ACHN (cell line): ENCODE data around the gene SMS.
"Not testable (repeated sequence)": the region's sequence is repeated elsewhere in the genome, so short reads cannot be mapped to it uniquely, and the experiment has no call there.

Source experiments
- DNase-seq: peaks from one replicate; pipeline ENCODE4 v3.0.0-alpha.2; 2015
- in situ Hi-C: cut with HindIII; loops from 2 replicates; pipeline ENCODE4 v1.10.0; 2017; ENCODE audit warnings: low sequenced_read_pairs, low pct_ligation_motif_present, low pct_unique_long_range_greater_than_20kb

The SMS gene

DNA sequence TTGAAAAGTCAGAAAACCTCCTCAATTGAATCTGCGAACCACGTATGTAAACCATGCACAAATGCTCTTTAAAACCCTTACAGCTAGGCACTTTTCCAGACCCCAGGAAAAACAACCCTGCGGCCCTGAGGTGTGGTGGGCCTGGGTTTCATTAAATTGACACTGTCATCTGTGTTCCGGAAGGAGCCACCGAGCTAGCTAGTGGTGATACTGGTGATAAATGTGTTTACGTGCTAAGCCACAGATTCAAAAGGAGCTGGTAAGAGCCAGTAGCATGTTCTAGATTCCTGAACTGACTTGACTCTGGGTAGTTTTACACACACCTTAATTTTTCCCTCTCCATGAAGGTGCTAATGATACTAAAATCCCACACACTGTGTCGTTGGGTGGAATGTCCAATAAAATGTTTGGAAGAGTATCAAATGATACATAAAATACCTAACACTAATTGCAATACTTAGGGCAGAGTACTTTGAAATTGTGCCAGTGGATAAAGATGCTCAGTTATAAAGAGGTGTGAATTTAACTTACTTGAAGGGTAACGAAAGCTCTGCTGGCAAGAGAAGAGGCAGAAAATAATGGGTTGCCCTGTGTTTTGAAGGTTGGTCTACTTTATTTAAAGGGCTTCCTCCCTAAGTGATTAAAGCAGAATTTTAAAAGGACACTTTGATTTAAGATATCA lies 8.5 kb downstream of the SMS start:
- no peak for DNase-seq
- in situ Hi-C loops = no loop called here

GRCh38 chrX:21949689-21950088 lies 9.2 kb downstream of the SMS start:
- DNase-seq = no peak
- in situ Hi-C loops = no loop called here

- DNase-seq, in situ Hi-C loops: not testable (repeated sequence)
Measured at GRCh38 chrX:21950557-21950956, 10.0 kb downstream of the SMS start.

- in situ Hi-C loops = no loop called here
- DNase-seq = no peak
Measured at GRCh38 chrX:21952624-21953023, 12.1 kb downstream of the SMS start.

- in situ Hi-C loops, DNase-seq: not testable (repeated sequence)
Measured at GRCh38 chrX:21953195-21953830, 12.8 kb downstream of the SMS start.

- in situ Hi-C loops = no loop called here
- DNase-seq = no peak
Measured at GRCh38 chrX:21955403-21956189, 15.1 kb downstream of the SMS start.

GRCh38 chrX:21956783-21957182 lies 16.3 kb downstream of the SMS start:
- in situ Hi-C loops = no loop called here
- no peak for DNase-seq

GRCh38 chrX:21958187-21958586 lies 17.7 kb downstream of the SMS start:
- in situ Hi-C loops = no loop called here
- DNase-seq = no peak

GRCh38 chrX:21958916-21959315 lies 18.4 kb downstream of the SMS start:
- DNase-seq = no peak
- in situ Hi-C loops = no loop called here

DNA sequence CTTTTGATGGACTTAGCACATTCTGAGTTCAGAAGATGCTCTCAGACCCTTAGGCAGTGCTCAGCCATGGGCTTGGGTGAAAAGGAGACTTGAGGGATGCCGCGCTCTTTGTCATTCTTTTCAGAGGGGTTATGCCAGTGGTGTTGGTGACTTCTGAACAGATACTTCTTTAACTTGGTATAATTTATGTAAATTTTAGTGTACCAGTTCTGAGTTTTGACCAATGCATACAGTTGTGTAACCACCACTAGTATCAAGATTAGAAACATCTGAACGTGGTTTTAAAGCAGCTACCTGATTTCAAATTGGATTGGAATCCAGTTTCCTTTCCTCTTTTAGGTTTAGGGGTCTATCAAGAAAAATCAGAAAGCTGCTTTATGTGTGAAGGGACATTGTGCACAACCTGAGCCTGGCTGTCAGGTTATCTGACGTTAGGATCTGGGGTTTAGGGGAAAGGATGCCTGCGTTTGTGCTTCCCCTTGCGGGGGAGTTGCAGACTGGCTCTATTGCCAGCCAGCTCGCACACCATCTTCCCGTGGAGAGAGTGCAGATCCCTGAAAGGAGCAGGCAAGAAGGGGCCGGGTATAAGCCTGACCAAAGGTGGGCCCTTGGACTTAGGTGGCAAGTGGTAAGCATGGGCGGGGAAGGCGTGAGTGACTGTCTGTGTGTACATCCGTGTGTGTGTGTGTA lies 19.0 kb downstream of the SMS start:
- in situ Hi-C loops = no loop called here
- DNase-seq = no peak

GRCh38 chrX:21960569-21961541 lies 20.3 kb downstream of the SMS start:
- in situ Hi-C loops = no loop called here

GRCh38 chrX:21962361-21962760 lies 21.9 kb downstream of the SMS start:
- DNase-seq = no peak
- in situ Hi-C loops = no loop called here

More at GRCh38 chrX:21960569-21961541, 20.3 kb downstream of the SMS start:
- DNase-seq = no peak

- in situ Hi-C loops = no loop called here
- DNase-seq = no peak
Measured at GRCh38 chrX:21963269-21963668, 22.8 kb downstream of the SMS start.

DNA sequence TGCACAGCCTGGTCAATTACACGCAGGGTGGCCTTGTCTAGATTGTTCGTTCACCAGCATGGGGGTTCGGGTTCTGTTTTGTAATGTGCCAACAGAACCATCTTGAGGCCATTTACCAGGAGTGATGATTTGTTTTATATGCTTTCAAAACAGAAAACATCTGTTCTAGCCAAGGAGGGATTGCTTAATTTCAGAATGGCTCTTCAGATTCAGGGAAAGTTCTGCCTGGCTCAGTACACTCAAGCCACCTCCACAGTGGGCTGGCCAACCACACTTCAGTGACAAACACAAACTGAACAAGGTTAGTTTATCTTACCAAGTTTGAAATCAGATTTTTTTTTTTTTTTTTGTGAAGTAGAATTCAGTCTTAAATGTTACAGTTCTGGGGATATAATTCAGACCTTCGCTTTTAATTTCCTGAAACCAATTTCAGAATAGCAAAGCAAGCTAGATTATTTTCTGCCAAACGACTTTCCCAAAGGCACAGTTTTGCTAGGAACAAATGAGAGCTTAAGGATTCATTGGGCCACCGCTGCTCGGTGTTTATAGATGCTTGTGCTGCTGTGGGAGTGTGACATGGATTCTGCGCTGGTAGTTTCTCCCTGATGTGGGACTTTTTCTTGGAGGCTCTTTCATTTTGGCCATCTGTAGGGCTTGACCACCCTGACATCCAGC lies 23.4 kb downstream of the SMS start:
- no peak for DNase-seq
- in situ Hi-C loops = no loop called here

GRCh38 chrX:21966866-21967265 lies 26.4 kb downstream of the SMS start:
- in situ Hi-C loops = no loop called here
- no peak for DNase-seq

DNA sequence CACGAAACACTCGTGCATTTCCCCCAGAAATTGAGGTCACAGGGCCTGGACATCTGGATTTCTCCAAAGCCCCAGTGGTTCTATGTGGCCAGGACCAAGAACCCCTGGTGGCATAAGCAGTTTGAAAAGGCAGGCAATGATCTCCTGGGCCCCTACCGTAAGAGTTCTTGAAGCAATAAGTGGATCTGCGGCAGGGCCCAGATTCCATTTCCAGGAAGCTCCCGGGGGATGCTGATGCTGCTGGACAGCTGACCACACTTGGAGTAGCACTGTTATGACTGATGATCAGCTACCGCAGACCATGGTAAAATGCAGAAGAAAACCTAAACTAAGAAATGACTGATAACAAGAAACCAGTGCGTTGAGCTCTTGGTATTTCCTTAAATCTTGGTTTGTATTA lies 27.8 kb downstream of the SMS start:
- in situ Hi-C loops = no loop called here
- DNase-seq = no peak

DNA sequence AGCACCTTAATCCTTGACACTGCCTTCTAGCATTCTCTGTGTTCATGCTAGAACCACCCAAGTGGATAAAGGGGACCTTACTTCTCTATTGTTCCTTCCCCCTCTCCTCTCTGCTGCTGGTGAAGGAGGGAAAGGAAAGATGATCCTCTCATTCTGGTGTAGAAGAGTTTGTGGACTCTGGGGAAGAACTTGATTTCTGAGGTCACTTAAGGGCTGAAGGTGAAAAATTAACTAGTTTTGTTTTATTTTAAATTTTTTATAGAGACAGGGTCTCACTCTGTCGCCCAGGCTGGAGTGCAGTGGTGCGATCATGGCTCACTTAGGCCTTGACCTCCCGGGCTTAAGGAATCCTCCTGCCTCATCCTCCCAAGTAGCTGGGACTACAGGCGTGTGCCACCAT lies 29.8 kb downstream of the SMS start:
- peak; percentile 7 for DNase-seq
- in situ Hi-C loops = no loop called here

- peak; percentile 53 for DNase-seq
- in situ Hi-C loops = no loop called here
Measured at GRCh38 chrX:21972046-21972445, 31.5 kb downstream of the SMS start.
